SK-N-SH (cell line): ENCODE results near the gene FOXA2.

Experiments used
- CHD2 ChIP-seq: fragments of 150-350 bp; IDR thresholded peaks from 2 replicates; pipeline ENCODE4 v1.6.1; 2018; ENCODE audit warnings: low read length; ENCODE audit not compliant: partially characterized antibody
- CTCF ChIP-seq: fragments of 200-600 bp; sonication (generic); IDR thresholded peaks from 2 replicates; pipeline ENCODE4 v1.6.1; 2017; ENCODE audit warnings: antibody characterized with exemption, mild to moderate bottlenecking, moderate library complexity
- ELF1 ChIP-seq: IDR thresholded peaks from 2 replicates; pipeline ENCODE4 v1.4.0; 2012
- FOXJ3 ChIP-seq: sonication (generic); formaldehyde crosslinking; IDR thresholded peaks from 2 replicates; pipeline ENCODE4 v1.5.1; 2020; ENCODE audit warnings: mild to moderate bottlenecking, missing genetic modification reagents
- MAX ChIP-seq: IDR thresholded peaks from 2 replicates; pipeline ENCODE4 v1.4.0; 2012; ENCODE audit warnings: low read depth
- NFIC ChIP-seq: IDR thresholded peaks from 2 replicates; pipeline ENCODE4 v1.4.0; 2012; ENCODE audit warnings: borderline replicate concordance
- NRF1 ChIP-seq: IDR thresholded peaks from 2 replicates; pipeline ENCODE4 v1.6.1; 2012; ENCODE audit warnings: low read depth, mild to moderate bottlenecking, low read length
- RAD21 ChIP-seq: IDR thresholded peaks from 2 replicates; pipeline ENCODE4 v1.6.1; 2012; ENCODE audit warnings: mild to moderate bottlenecking, low read length
- RFX5 ChIP-seq: IDR thresholded peaks from 2 replicates; pipeline ENCODE4 v1.6.1; 2012; ENCODE audit warnings: mild to moderate bottlenecking, improper control_type of control experiment, low read length
- TF ChIP-seq, protein P1 (sequence below): fragments of 150-350 bp; IDR thresholded peaks from 2 replicates; pipeline ENCODE4 v1.6.1; 2017; ENCODE audit warnings: antibody characterized with exemption, low read length, low read depth, borderline replicate concordance
- TF ChIP-seq, protein P2 (sequence below): IDR thresholded peaks from 2 replicates; pipeline ENCODE4 v1.6.1; 2012; ENCODE audit warnings: mild to moderate bottlenecking, low read depth, low read length, moderate library complexity

- no peak for TF ChIP-seq RAD21
- TF ChIP-seq, protein P1, sequence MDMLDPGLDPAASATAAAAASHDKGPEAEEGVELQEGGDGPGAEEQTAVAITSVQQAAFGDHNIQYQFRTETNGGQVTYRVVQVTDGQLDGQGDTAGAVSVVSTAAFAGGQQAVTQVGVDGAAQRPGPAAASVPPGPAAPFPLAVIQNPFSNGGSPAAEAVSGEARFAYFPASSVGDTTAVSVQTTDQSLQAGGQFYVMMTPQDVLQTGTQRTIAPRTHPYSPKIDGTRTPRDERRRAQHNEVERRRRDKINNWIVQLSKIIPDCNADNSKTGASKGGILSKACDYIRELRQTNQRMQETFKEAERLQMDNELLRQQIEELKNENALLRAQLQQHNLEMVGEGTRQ: no peak
- no peak for TF ChIP-seq CTCF
- TF ChIP-seq RFX5: no peak
- TF ChIP-seq ELF1: no peak
- TF ChIP-seq CHD2: no peak
- TF ChIP-seq MAX: no peak
- no peak for TF ChIP-seq NRF1
- no peak for TF ChIP-seq NFIC
- TF ChIP-seq, protein P2, sequence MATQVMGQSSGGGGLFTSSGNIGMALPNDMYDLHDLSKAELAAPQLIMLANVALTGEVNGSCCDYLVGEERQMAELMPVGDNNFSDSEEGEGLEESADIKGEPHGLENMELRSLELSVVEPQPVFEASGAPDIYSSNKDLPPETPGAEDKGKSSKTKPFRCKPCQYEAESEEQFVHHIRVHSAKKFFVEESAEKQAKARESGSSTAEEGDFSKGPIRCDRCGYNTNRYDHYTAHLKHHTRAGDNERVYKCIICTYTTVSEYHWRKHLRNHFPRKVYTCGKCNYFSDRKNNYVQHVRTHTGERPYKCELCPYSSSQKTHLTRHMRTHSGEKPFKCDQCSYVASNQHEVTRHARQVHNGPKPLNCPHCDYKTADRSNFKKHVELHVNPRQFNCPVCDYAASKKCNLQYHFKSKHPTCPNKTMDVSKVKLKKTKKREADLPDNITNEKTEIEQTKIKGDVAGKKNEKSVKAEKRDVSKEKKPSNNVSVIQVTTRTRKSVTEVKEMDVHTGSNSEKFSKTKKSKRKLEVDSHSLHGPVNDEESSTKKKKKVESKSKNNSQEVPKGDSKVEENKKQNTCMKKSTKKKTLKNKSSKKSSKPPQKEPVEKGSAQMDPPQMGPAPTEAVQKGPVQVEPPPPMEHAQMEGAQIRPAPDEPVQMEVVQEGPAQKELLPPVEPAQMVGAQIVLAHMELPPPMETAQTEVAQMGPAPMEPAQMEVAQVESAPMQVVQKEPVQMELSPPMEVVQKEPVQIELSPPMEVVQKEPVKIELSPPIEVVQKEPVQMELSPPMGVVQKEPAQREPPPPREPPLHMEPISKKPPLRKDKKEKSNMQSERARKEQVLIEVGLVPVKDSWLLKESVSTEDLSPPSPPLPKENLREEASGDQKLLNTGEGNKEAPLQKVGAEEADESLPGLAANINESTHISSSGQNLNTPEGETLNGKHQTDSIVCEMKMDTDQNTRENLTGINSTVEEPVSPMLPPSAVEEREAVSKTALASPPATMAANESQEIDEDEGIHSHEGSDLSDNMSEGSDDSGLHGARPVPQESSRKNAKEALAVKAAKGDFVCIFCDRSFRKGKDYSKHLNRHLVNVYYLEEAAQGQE: no peak
- no peak for TF ChIP-seq FOXJ3
Observed at GRCh38 chr20:22617160-22617559, 32.8 kb upstream of the FOXA2 start.
